ENCODE results near the gene PTGES3.
A peak's percentile ranks its signal among the peaks of the same experiment; 100 is the strongest.

The PTGES3 gene

GRCh38 chr12:56616925-56617324 is 71.2 kb downstream of the PTGES3 start:
- Mint-ChIP-seq H3K27me3 (no peaks in the 10 kb centered on the region), H3K9me3 (no peaks in the 10 kb centered on the region), H3K4me1 (ENCODE audit: low read depth in 2 of 2) (peaks cover 14 to 30% of the 10 kb centered on the region in 2 donors), H3K27ac (peak overlapping the region; percentile 81 to 86), H3K4me3 (no peak overlapping the region), H3K36me3 (ENCODE audit: insufficient read depth) (peaks cover 90% of the 10 kb centered on the region)
- DNase-seq: no peak
- no peak for ATAC-seq (replicated peaks)

GRCh38 chr12:56616244-56616643 is 71.8 kb downstream of the PTGES3 start:
- Mint-ChIP-seq H3K27ac (peak overlapping the region; percentile 38 to 49), H3K36me3 (ENCODE audit: insufficient read depth) (peaks cover 96% of the 10 kb centered on the region), H3K4me3 (no peak overlapping the region), H3K27me3 (no peaks in the 10 kb centered on the region), H3K9me3 (no peaks in the 10 kb centered on the region), H3K4me1 (ENCODE audit: low read depth in 2 of 2) (peaks cover 14 to 33% of the 10 kb centered on the region in 2 donors)
- no peak for DNase-seq
- ATAC-seq (replicated peaks): no peak

GRCh38 chr12:56614627-56615026 is 73.5 kb downstream of the PTGES3 start:
- Mint-ChIP-seq H3K4me1 (ENCODE audit: low read depth in 2 of 2) (peaks cover 6 to 23% of the 10 kb centered on the region in 2 donors), H3K27ac (peak overlapping the region; percentile 7 to 41), H3K9me3 (no peaks in the 10 kb centered on the region), H3K27me3 (no peaks in the 10 kb centered on the region), H3K36me3 (ENCODE audit: insufficient read depth) (peaks cover 96% of the 10 kb centered on the region), H3K4me3 (no peak overlapping the region)
- ATAC-seq (replicated peaks) (no peak), DNase-seq (no peak)

Measured in effector memory CD8-positive, alpha-beta T cell (primary cell).